HG03469 (cell line): ENCODE data around the gene GINS2.

Source experiments
- ATAC-seq: cut with Tn5 transposase; IDR thresholded peaks from one replicate; pipeline ENCODE4 v1.9.1; 2021; ENCODE audit warnings: mild to moderate bottlenecking, moderate library complexity, moderate number of reproducible peaks; ENCODE audit not compliant: unreplicated experiment

GINS2 gene

GRCh38 chr16:85629853-85630252, 58.9 kb downstream of the GINS2 start:
- no peak for ATAC-seq

- no peak for ATAC-seq
Measured at GRCh38 chr16:85629326-85629725, 59.4 kb downstream of the GINS2 start.

GRCh38 chr16:85628645-85629044, 60.1 kb downstream of the GINS2 start:
- ATAC-seq: no peak

- no peak for ATAC-seq
Measured at GRCh38 chr16:85628265-85628556, 60.5 kb downstream of the GINS2 start.

- ATAC-seq: no peak
Measured at GRCh38 chr16:85627526-85628264, 61.1 kb downstream of the GINS2 start.

GRCh38 chr16:85627089-85627488, 61.7 kb downstream of the GINS2 start:
- ATAC-seq: no peak
